HCT116 (cell line): ENCODE measurements around the gene POLE. TPM values are rescaled to one million over a fixed set of nuclear protein-coding genes. Genes with fewer than 3 reads are reported as not detected.

Experiments used
- ATAC-seq: fragments of 200-7000 bp; cut with Tn5 transposase; 2 replicates; pipeline ENCODE4 v1.9.1; 2020; ENCODE audit warnings: mild to moderate bottlenecking, moderate library complexity
- BruUV-seq: library from RNA; stranded (reverse); fragments of 400-500 nt; replicated peaks from 2 replicates; lab custom pipeline; 2021; lab: Mats Ljungman, UMichigan
- CTCF ChIA-PET: fragments of 300-600 bp; sonication (Branson Sonifier 250); formaldehyde crosslinking; loops from one replicate; lab custom pipeline; 2021; ENCODE audit warnings: antibody characterized with exemption; lab: Charles Lee
- POLR2A ChIA-PET: fragments of 300-600, 350-600 bp; sonication (Branson Sonifier 250); formaldehyde crosslinking; loops from one replicate; lab custom pipeline; 2021; ENCODE audit warnings: antibody characterized with exemption; lab: Charles Lee
- RAD21 ChIA-PET, 2 experiments: fragments of 300-600 bp; sonication (Branson Sonifier 250); formaldehyde crosslinking; loops; one replicate each; lab custom pipeline; 2023; ENCODE audit warnings: low total read pairs in 2 of 2; ENCODE audit not compliant: uncharacterized antibody in 2 of 2, unreplicated experiment in 2 of 2, low non-redundant PET in 1 of 2; lab: Charles Lee
- DNase-seq: peaks from one replicate; pipeline ENCODE4 v3.0.0-alpha.2; 2010; ENCODE audit warnings: low read depth, low spot score
- H2AFZ ChIP-seq: fragments of 200-600 bp; shearing (Covaris generic), sonication (generic); 2 replicates; pipeline ENCODE4 v1.6.1; 2017; ENCODE audit warnings: low read depth, mixed run types, mixed read lengths, antibody characterized with exemption, low read length; ENCODE audit not compliant: poor library complexity, severe bottlenecking
- H3K27ac ChIP-seq: 2 replicates; pipeline ENCODE4 v1.5.1; 2012; ENCODE audit warnings: low read depth, low read length
- H3K27me3 ChIP-seq: fragments of 200-600 bp; sonication (generic); 2 replicates; pipeline ENCODE4 v1.6.1; 2016; ENCODE audit warnings: mixed run types, low read length, mixed read lengths; ENCODE audit not compliant: insufficient read depth
- H3K36me3 ChIP-seq, 2 experiments: fragments of 200-500 bp in 1 of 2; fragments of 200-600 bp in 1 of 2; sonication (Bioruptor generic) in 1 of 2; sonication (generic) in 1 of 2; 2 replicates each; pipeline versions ENCODE4 v1.5.1 to v1.6.1; 2014 to 2016; ENCODE audit warnings: low read length in 2 of 2, inconsistent platforms in 1 of 2, mixed read lengths in 1 of 2, mixed run types in 1 of 2; ENCODE audit not compliant: insufficient read depth in 2 of 2, control insufficient read depth in 1 of 2
- H3K4me1 ChIP-seq, 2 experiments: fragments of 200-600 bp in 1 of 2; sonication (generic) in 1 of 2; 2 replicates each; pipeline versions ENCODE4 v1.5.1 to v1.6.1; 2012 to 2017; ENCODE audit warnings: low read length in 2 of 2, inconsistent platforms in 1 of 2, mild to moderate bottlenecking in 1 of 2, mixed read lengths in 1 of 2, mixed run types in 1 of 2, moderate library complexity in 1 of 2; ENCODE audit not compliant: insufficient read depth in 2 of 2, control insufficient read depth in 1 of 2
- H3K4me2 ChIP-seq: fragments of 200-600 bp; sonication (generic); 2 replicates; pipeline ENCODE4 v1.6.1; 2017; ENCODE audit warnings: mixed run types, low read length, mixed read lengths
- H3K4me3 ChIP-seq, 2 experiments: fragments of 200-600 bp in 1 of 2; sonication (generic) in 1 of 2; replicated peaks in 1 of 2; 2 replicates each; pipeline ENCODE4 v1.5.1; 2011 to 2016; ENCODE audit warnings: low read length in 2 of 2, control low read depth in 1 of 2, low read depth in 1 of 2, mild to moderate bottlenecking in 1 of 2, mixed read lengths in 1 of 2, mixed run types in 1 of 2
- H3K79me2 ChIP-seq: fragments of 200-600 bp; sonication (generic); 2 replicates; pipeline ENCODE4 v1.6.1; 2017; ENCODE audit warnings: mild to moderate bottlenecking, mixed run types, low read length, moderate library complexity, mixed read lengths; ENCODE audit not compliant: insufficient read depth
- H3K9ac ChIP-seq: fragments of 200-600 bp; sonication (generic); 2 replicates; pipeline ENCODE4 v1.6.1; 2016; ENCODE audit warnings: low read length, mixed read lengths
- H3K9me2 ChIP-seq: fragments of 200-600 bp; sonication (generic), shearing (Covaris generic); 2 replicates; pipeline ENCODE4 v1.6.1; 2017; ENCODE audit warnings: mixed run types, mild to moderate bottlenecking, moderate library complexity; ENCODE audit not compliant: insufficient read depth
- H3K9me3 ChIP-seq, 2 experiments: fragments of 200-500 bp in 1 of 2; fragments of 200-600 bp in 1 of 2; sonication (Bioruptor generic) in 1 of 2; sonication (generic) in 1 of 2; 2 replicates each; pipeline ENCODE4 v1.6.1; 2014 to 2017; ENCODE audit warnings: low read length in 2 of 2, mixed read lengths in 2 of 2, inconsistent platforms in 1 of 2, low read depth in 1 of 2, mild to moderate bottlenecking in 1 of 2, mixed run types in 1 of 2, moderate library complexity in 1 of 2; ENCODE audit not compliant: control insufficient read depth in 1 of 2, insufficient read depth in 1 of 2
- H4K20me1 ChIP-seq: fragments of 200-600 bp; sonication (generic), shearing (Covaris generic); 2 replicates; pipeline ENCODE4 v1.6.1; 2017; ENCODE audit warnings: mixed run types, mild to moderate bottlenecking, moderate library complexity; ENCODE audit not compliant: insufficient read depth
- ATF3 ChIP-seq: IDR thresholded peaks from 2 replicates; pipeline ENCODE4 v1.6.1; 2012
- CBX3 ChIP-seq: IDR thresholded peaks from 2 replicates; pipeline ENCODE4 v1.6.1; 2012; ENCODE audit warnings: low read depth
- CEBPB ChIP-seq: IDR thresholded peaks from 2 replicates; pipeline ENCODE4 v1.6.1; 2012; ENCODE audit warnings: low read depth
- CTCF ChIP-seq, 3 experiments: fragments of 200-600 bp in 1 of 3; sonication (generic) in 1 of 3; IDR thresholded peaks in 2 of 3; conservative IDR thresholded peaks in 1 of 3; 2 replicates each; pipeline ENCODE4 v1.5.1; 2012 to 2017; ENCODE audit warnings: low read depth in 2 of 3, low read length in 2 of 3, antibody characterized with exemption in 1 of 3, borderline replicate concordance in 1 of 3, control low read depth in 1 of 3, mild to moderate bottlenecking in 1 of 3, mixed read lengths in 1 of 3, mixed run types in 1 of 3, moderate library complexity in 1 of 3; ENCODE audit not compliant: insufficient read depth in 1 of 3
- ELF1 ChIP-seq: IDR thresholded peaks from 2 replicates; pipeline ENCODE4 v1.6.1; 2012; ENCODE audit warnings: low read depth, borderline replicate concordance
- EZH2 ChIP-seq: fragments of 200-600 bp; sonication (generic); IDR thresholded peaks from 2 replicates; pipeline ENCODE4 v1.6.1; 2017; ENCODE audit warnings: antibody characterized with exemption, mixed run types
- EZH2phosphoT487 ChIP-seq: fragments of 200-600 bp; IDR thresholded peaks from 2 replicates; pipeline ENCODE4 v1.6.1; 2018; ENCODE audit warnings: antibody characterized with exemption, borderline replicate concordance
- FOSL1 ChIP-seq: IDR thresholded peaks from 2 replicates; pipeline ENCODE4 v1.6.1; 2012; ENCODE audit warnings: low read depth
- MAX ChIP-seq: IDR thresholded peaks from 2 replicates; pipeline ENCODE4 v1.6.1; 2012
- POLR2A ChIP-seq: IDR thresholded peaks from 2 replicates; pipeline ENCODE4 v1.7.0; 2011; ENCODE audit warnings: borderline replicate concordance; ENCODE audit not compliant: insufficient read depth, insufficient read length; ENCODE audit errors: extremely low read depth
- POLR2AphosphoS5 ChIP-seq: IDR thresholded peaks from 2 replicates; pipeline ENCODE4 v1.6.1; 2011; ENCODE audit warnings: mild to moderate bottlenecking, low read depth, low read length, moderate library complexity
- RAD21 ChIP-seq: IDR thresholded peaks from 2 replicates; pipeline ENCODE4 v1.6.1; 2012; ENCODE audit warnings: low read depth, mild to moderate bottlenecking
- SIN3A ChIP-seq: IDR thresholded peaks from 2 replicates; pipeline ENCODE4 v1.6.1; 2012; ENCODE audit warnings: low read depth
- SP1 ChIP-seq: IDR thresholded peaks from 2 replicates; pipeline ENCODE4 v1.6.1; 2012; ENCODE audit warnings: low read depth
- SRF ChIP-seq: IDR thresholded peaks from 2 replicates; pipeline ENCODE4 v1.6.1; 2012; ENCODE audit warnings: low read depth
- YY1 ChIP-seq: IDR thresholded peaks from 2 replicates; pipeline ENCODE4 v1.6.1; 2011; ENCODE audit warnings: low read length, low read depth, moderate library complexity, mild to moderate bottlenecking; ENCODE audit not compliant: insufficient replicate concordance; ENCODE audit errors: extremely low read depth
- ZFX ChIP-seq: fragments of 450-650 bp; IDR thresholded peaks from 2 replicates; pipeline ENCODE4 v1.6.1; 2017
- ZNF274 ChIP-seq: fragments of 200-500 bp; sonication (Bioruptor generic); IDR thresholded peaks from 2 replicates; pipeline ENCODE4 v1.6.1; 2014; ENCODE audit warnings: mild to moderate bottlenecking, low read depth, low read length, inconsistent platforms
- intact Hi-C: fragments of 100-400 bp; cut with micrococcal nuclease; formaldehyde crosslinking; loops from 2 replicates; pipeline ENCODE4 v1.10.0; 2022
- total RNA-seq: library from RNA; stranded (reverse); gene quantifications from one replicate; pipeline ENCODE4 v1.2.1, GENCODE V29; 2021; ENCODE audit not compliant: unreplicated experiment
- TF ChIP-seq, protein P1 (sequence below): IDR thresholded peaks from 2 replicates; pipeline ENCODE4 v1.6.1; 2011; ENCODE audit warnings: mild to moderate bottlenecking, low read length, moderate library complexity; ENCODE audit not compliant: insufficient replicate concordance; ENCODE audit errors: extremely low read depth
- TF ChIP-seq, protein P2 (sequence below): IDR thresholded peaks from 2 replicates; pipeline ENCODE4 v1.6.1; 2012; ENCODE audit warnings: low read depth

POLE gene
- total RNA-seq, 1 experiment from 2014 or later: 128 TPM

DNA sequence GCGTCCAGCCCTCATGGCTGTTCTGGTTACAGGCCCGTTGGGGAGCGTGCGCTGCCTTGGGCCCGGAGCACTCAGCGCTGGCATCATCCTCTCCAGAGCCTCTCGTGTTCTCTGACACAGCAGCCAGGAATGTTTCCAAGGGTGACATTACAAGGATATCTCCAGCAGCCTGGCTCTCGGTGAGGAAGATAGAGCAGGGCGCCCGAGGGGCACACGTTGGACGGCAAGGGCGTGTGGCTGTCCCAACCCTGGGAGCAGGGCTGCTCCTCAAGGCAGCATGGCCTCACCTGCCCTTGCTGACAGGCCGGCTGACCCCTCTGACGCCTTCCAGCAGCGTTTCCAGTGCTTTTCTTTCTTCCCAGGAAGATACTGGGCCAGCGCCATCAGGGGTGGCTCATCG, 91.1 kb downstream of the POLE start:
- no TSS peak for BruUV-seq
- Histone ChIP-seq H4K20me1 (no peaks in the 10 kb centered on the region), H3K79me2 (no peaks in the 10 kb centered on the region)
- TF ChIP-seq YY1 (no peak), EZH2 (no peak), SP1 (no peak), RAD21 (no peak), ZNF274 (no peak), FOSL1 (no peak), EZH2phosphoT487 (no peak), ATF3 (no peak), POLR2AphosphoS5 (no peak), POLR2A (no peak), CEBPB (no peak), SRF (no peak), ELF1 (no peak), ZFX (no peak), CTCF (IDR thresholded peaks at IDR 0.05 in 2 of 3, conservative IDR thresholded peaks at IDR 0.05 in 1 of 3; ENCODE audit: borderline replicate concordance in 1 of 3, insufficient read depth in 1 of 3, low read depth in 2 of 3, low read length in 2 of 3) (no peak), MAX (no peak), CBX3 (no peak), SIN3A (no peak)
- TF ChIP-seq, protein P1, sequence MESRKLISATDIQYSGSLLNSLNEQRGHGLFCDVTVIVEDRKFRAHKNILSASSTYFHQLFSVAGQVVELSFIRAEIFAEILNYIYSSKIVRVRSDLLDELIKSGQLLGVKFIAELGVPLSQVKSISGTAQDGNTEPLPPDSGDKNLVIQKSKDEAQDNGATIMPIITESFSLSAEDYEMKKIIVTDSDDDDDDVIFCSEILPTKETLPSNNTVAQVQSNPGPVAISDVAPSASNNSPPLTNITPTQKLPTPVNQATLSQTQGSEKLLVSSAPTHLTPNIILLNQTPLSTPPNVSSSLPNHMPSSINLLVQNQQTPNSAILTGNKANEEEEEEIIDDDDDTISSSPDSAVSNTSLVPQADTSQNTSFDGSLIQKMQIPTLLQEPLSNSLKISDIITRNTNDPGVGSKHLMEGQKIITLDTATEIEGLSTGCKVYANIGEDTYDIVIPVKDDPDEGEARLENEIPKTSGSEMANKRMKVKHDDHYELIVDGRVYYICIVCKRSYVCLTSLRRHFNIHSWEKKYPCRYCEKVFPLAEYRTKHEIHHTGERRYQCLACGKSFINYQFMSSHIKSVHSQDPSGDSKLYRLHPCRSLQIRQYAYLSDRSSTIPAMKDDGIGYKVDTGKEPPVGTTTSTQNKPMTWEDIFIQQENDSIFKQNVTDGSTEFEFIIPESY: no peak
- TF ChIP-seq, protein P2, sequence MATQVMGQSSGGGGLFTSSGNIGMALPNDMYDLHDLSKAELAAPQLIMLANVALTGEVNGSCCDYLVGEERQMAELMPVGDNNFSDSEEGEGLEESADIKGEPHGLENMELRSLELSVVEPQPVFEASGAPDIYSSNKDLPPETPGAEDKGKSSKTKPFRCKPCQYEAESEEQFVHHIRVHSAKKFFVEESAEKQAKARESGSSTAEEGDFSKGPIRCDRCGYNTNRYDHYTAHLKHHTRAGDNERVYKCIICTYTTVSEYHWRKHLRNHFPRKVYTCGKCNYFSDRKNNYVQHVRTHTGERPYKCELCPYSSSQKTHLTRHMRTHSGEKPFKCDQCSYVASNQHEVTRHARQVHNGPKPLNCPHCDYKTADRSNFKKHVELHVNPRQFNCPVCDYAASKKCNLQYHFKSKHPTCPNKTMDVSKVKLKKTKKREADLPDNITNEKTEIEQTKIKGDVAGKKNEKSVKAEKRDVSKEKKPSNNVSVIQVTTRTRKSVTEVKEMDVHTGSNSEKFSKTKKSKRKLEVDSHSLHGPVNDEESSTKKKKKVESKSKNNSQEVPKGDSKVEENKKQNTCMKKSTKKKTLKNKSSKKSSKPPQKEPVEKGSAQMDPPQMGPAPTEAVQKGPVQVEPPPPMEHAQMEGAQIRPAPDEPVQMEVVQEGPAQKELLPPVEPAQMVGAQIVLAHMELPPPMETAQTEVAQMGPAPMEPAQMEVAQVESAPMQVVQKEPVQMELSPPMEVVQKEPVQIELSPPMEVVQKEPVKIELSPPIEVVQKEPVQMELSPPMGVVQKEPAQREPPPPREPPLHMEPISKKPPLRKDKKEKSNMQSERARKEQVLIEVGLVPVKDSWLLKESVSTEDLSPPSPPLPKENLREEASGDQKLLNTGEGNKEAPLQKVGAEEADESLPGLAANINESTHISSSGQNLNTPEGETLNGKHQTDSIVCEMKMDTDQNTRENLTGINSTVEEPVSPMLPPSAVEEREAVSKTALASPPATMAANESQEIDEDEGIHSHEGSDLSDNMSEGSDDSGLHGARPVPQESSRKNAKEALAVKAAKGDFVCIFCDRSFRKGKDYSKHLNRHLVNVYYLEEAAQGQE: no peak
- TF ChIP-seq, all 23 proteins: peak for 0
- RAD21 ChIA-PET: no interaction called here
- no peaks in the 10 kb centered on the region for H3K9me2 ChIP-seq
- H3K4me1 ChIP-seq: peaks cover 8 to 35% of the 10 kb centered on the region in 2 experiments
- POLR2A ChIA-PET: no interaction called here
- H2AFZ ChIP-seq: no peak overlapping the region
- no peaks in the 10 kb centered on the region for H3K36me3 ChIP-seq
- H3K9ac ChIP-seq: no peak overlapping the region
- H3K4me2 ChIP-seq: no peak overlapping the region
- H3K27ac ChIP-seq: no peak overlapping the region
- no peak overlapping the region for H3K4me3 ChIP-seq
- H3K9me3 ChIP-seq: no peaks in the 10 kb centered on the region
- ATAC-seq (no peak), DNase-seq (no peak)
- no peaks in the 10 kb centered on the region for H3K27me3 ChIP-seq
- CTCF ChIA-PET: no interaction called here
- intact Hi-C loops: no loop called here
